SH-SY5Y (cell line): ENCODE results near the gene TOLLIP.

Source experiments
- GATA2 ChIP-seq: IDR thresholded peaks from 2 replicates; pipeline ENCODE4 v1.6.1; 2011; ENCODE audit warnings: mild to moderate bottlenecking, low read depth, low read length
- GATA3 ChIP-seq: IDR thresholded peaks from 2 replicates; pipeline ENCODE4 v1.6.1; 2011; ENCODE audit warnings: low read depth, mild to moderate bottlenecking, low read length, moderate library complexity

GRCh38 chr11:1283091-1283511 is 26.3 kb downstream of the TOLLIP start:
- TF ChIP-seq GATA2 (no peak), GATA3 (no peak)
